ENCODE measurements around the gene ENTREP1.
"Not testable (repeated sequence)": the region's sequence is repeated elsewhere in the genome, so short reads cannot be mapped to it uniquely, and the experiment has no call there.

Gene ENTREP1

GRCh38 chr9:69299315-69299714 lies 25.7 kb upstream of the ENTREP1 start:
- Histone ChIP-seq H3K27ac (ENCODE audit: low read length) (no peak overlapping the region), H3K27me3 (ENCODE audit: control insufficient read depth, insufficient read depth, low read length) (no peaks in the 10 kb centered on the region), H3K36me3 (ENCODE audit: control insufficient read depth, insufficient read depth, low read length) (no peaks in the 10 kb centered on the region), H3K9me3 (ENCODE audit: control insufficient read depth, insufficient read depth, low read length) (no peaks in the 10 kb centered on the region), H3K4me3 (ENCODE audit: low read length) (no peak overlapping the region), H3K4me1 (ENCODE audit: control insufficient read depth, insufficient read depth, low read length) (no peaks in the 10 kb centered on the region)
- no CpG with 5 or more reads among the region's 1 CpG for WGBS (ENCODE audit: insufficient coverage, insufficient read length)
- no peak for DNase-seq (ENCODE audit: low read depth, low spot score)

- Histone ChIP-seq H3K9me3 (ENCODE audit: control insufficient read depth, insufficient read depth, low read length) (no peaks in the 10 kb centered on the region), H3K27ac (ENCODE audit: low read length) (no peak overlapping the region), H3K36me3 (ENCODE audit: control insufficient read depth, insufficient read depth, low read length) (no peaks in the 10 kb centered on the region), H3K4me3 (ENCODE audit: low read length) (no peak overlapping the region), H3K27me3 (ENCODE audit: control insufficient read depth, insufficient read depth, low read length) (no peaks in the 10 kb centered on the region), H3K4me1 (ENCODE audit: control insufficient read depth, insufficient read depth, low read length) (no peaks in the 10 kb centered on the region)
- WGBS (ENCODE audit: insufficient coverage, insufficient read length) = no CpG with 5 or more reads among the region's 1 CpG
- no peak for DNase-seq (ENCODE audit: low read depth, low spot score)
Measured at GRCh38 chr9:69299826-69300225, 25.2 kb upstream of the ENTREP1 start.

GRCh38 chr9:69303331-69303730 lies 21.7 kb upstream of the ENTREP1 start:
- no peak for DNase-seq (ENCODE audit: low read depth, low spot score)
- Histone ChIP-seq H3K4me1 (ENCODE audit: control insufficient read depth, insufficient read depth, low read length) (peaks cover 2% of the 10 kb centered on the region; the same call in 1 of the 2 replicates), H3K27me3 (ENCODE audit: control insufficient read depth, insufficient read depth, low read length) (no peaks in the 10 kb centered on the region), H3K9me3 (ENCODE audit: control insufficient read depth, insufficient read depth, low read length) (no peaks in the 10 kb centered on the region), H3K27ac (ENCODE audit: low read length) (no peak overlapping the region), H3K36me3 (ENCODE audit: control insufficient read depth, insufficient read depth, low read length) (no peaks in the 10 kb centered on the region), H3K4me3 (ENCODE audit: low read length) (no peak overlapping the region)
- WGBS (ENCODE audit: insufficient coverage, insufficient read length) = no CpG with 5 or more reads among the region's 2 CpGs

GRCh38 chr9:69306895-69307445 lies 18.0 kb upstream of the ENTREP1 start:
- not testable (repeated sequence) for H3K27me3 ChIP-seq (ENCODE audit: control insufficient read depth, insufficient read depth, low read length); DNase-seq (ENCODE audit: low read depth, low spot score); H3K4me3 ChIP-seq (ENCODE audit: low read length); H3K36me3 ChIP-seq (ENCODE audit: control insufficient read depth, insufficient read depth, low read length); H3K4me1 ChIP-seq (ENCODE audit: control insufficient read depth, insufficient read depth, low read length); H3K9me3 ChIP-seq (ENCODE audit: control insufficient read depth, insufficient read depth, low read length)
- peak overlapping the region; percentile 1 for H3K27ac ChIP-seq (ENCODE audit: low read length)
- WGBS (ENCODE audit: insufficient coverage, insufficient read length) = no CpG with 5 or more reads among the region's 5 CpGs

GRCh38 chr9:69307446-69308205 lies 17.4 kb upstream of the ENTREP1 start:
- peaks cover under 1% of the 10 kb centered on the region; the same call in 1 of the 2 replicates for H3K9me3 ChIP-seq (ENCODE audit: control insufficient read depth, insufficient read depth, low read length)
- H3K36me3 ChIP-seq (ENCODE audit: control insufficient read depth, insufficient read depth, low read length) = no peaks in the 10 kb centered on the region
- DNase-seq (ENCODE audit: low read depth, low spot score) = peak; percentile 85
- WGBS (ENCODE audit: insufficient coverage, insufficient read length) = no CpG with 5 or more reads among the region's 5 CpGs
- H3K4me1 ChIP-seq (ENCODE audit: control insufficient read depth, insufficient read depth, low read length) = peaks cover 5% of the 10 kb centered on the region; the same call in 1 of the 2 replicates
- H3K27me3 ChIP-seq (ENCODE audit: control insufficient read depth, insufficient read depth, low read length) = no peaks in the 10 kb centered on the region
- H3K27ac ChIP-seq (ENCODE audit: low read length) = peak overlapping the region; percentile 1
- H3K4me3 ChIP-seq (ENCODE audit: low read length) = no peak overlapping the region

GRCh38 chr9:69308206-69308931 lies 16.6 kb upstream of the ENTREP1 start:
- Histone ChIP-seq H3K27ac (ENCODE audit: low read length) (no peak overlapping the region), H3K9me3 (ENCODE audit: control insufficient read depth, insufficient read depth, low read length) (peaks cover 5% of the 10 kb centered on the region), H3K36me3 (ENCODE audit: control insufficient read depth, insufficient read depth, low read length) (no peaks in the 10 kb centered on the region), H3K4me1 (ENCODE audit: control insufficient read depth, insufficient read depth, low read length) (peaks cover 5% of the 10 kb centered on the region; the same call in 1 of the 2 replicates), H3K27me3 (ENCODE audit: control insufficient read depth, insufficient read depth, low read length) (no peaks in the 10 kb centered on the region), H3K4me3 (ENCODE audit: low read length) (no peak overlapping the region)
- no peak for DNase-seq (ENCODE audit: low read depth, low spot score)
- no CpG with 5 or more reads among the region's 5 CpGs for WGBS (ENCODE audit: insufficient coverage, insufficient read length)

DNA sequence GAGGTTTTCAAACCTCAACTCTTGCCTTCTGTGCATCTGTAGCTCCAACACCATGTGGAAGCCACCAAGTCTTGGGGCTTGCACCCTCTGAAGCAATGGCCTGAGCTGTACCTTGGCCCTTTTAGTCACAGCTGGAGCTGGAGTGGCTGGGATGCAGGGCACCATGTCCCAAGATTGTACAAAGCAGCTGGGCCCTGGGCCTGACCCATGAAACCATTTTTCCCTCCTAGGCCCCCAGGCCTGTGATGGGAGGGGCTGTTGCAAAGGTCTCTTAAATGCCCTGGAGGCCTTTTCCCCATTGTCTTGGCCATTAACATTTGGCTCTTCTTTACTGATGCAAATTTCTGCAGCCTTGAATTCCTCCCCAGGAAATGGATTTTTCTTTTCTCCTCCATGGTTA lies 11.8 kb upstream of the ENTREP1 start:
- Histone ChIP-seq H3K4me1 (ENCODE audit: control insufficient read depth, insufficient read depth, low read length) (peaks cover 3% of the 10 kb centered on the region; the same call in 1 of the 2 replicates), H3K9me3 (ENCODE audit: control insufficient read depth, insufficient read depth, low read length) (peaks cover 5% of the 10 kb centered on the region), H3K36me3 (ENCODE audit: control insufficient read depth, insufficient read depth, low read length) (no peaks in the 10 kb centered on the region), H3K27ac (ENCODE audit: low read length) (no peak overlapping the region), H3K4me3 (ENCODE audit: low read length) (no peak overlapping the region), H3K27me3 (ENCODE audit: control insufficient read depth, insufficient read depth, low read length) (no peaks in the 10 kb centered on the region)
- no peak for DNase-seq (ENCODE audit: low read depth, low spot score)

DNA sequence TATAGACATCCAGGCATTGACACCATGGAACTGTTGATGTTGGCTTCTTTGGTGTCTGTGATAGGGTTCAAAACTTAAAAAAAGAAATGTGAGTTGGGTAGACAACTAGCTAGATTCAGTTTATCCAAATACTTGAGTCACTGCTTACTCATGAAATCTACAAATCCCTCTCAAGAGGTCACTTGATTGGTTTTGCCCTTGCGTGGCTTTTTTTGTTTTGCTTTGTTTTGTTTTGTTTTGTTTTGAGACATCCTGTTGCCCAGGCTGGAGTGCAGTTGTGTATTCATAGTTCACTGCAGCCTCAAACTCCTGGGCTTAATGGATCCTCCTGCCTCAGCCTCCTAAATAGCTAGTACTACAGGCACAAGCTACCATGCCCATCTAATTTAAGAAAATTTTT lies 10.5 kb upstream of the ENTREP1 start:
- Histone ChIP-seq H3K9me3 (ENCODE audit: control insufficient read depth, insufficient read depth, low read length) (peaks cover 5% of the 10 kb centered on the region), H3K27me3 (ENCODE audit: control insufficient read depth, insufficient read depth, low read length) (no peaks in the 10 kb centered on the region), H3K27ac (ENCODE audit: low read length) (no peak overlapping the region), H3K4me3 (ENCODE audit: low read length) (no peak overlapping the region), H3K36me3 (ENCODE audit: control insufficient read depth, insufficient read depth, low read length) (no peaks in the 10 kb centered on the region), H3K4me1 (ENCODE audit: control insufficient read depth, insufficient read depth, low read length) (no peaks in the 10 kb centered on the region)
- DNase-seq (ENCODE audit: low read depth, low spot score) = no peak
- WGBS (ENCODE audit: insufficient coverage, insufficient read length) = no CpG with 5 or more reads among the region's 1 CpG

GRCh38 chr9:69317081-69317480 lies 7.9 kb upstream of the ENTREP1 start:
- no CpG with 5 or more reads among the region's 2 CpGs for WGBS (ENCODE audit: insufficient coverage, insufficient read length)
- H3K9me3 ChIP-seq (ENCODE audit: control insufficient read depth, insufficient read depth, low read length) = peaks cover 5% of the 10 kb centered on the region
- no peak overlapping the region for H3K27ac ChIP-seq (ENCODE audit: low read length)
- no peaks in the 10 kb centered on the region for H3K27me3 ChIP-seq (ENCODE audit: control insufficient read depth, insufficient read depth, low read length)
- DNase-seq (ENCODE audit: low read depth, low spot score) = no peak
- H3K36me3 ChIP-seq (ENCODE audit: control insufficient read depth, insufficient read depth, low read length) = no peaks in the 10 kb centered on the region
- no peak overlapping the region for H3K4me3 ChIP-seq (ENCODE audit: low read length)
- H3K4me1 ChIP-seq (ENCODE audit: control insufficient read depth, insufficient read depth, low read length) = no peaks in the 10 kb centered on the region

DNA sequence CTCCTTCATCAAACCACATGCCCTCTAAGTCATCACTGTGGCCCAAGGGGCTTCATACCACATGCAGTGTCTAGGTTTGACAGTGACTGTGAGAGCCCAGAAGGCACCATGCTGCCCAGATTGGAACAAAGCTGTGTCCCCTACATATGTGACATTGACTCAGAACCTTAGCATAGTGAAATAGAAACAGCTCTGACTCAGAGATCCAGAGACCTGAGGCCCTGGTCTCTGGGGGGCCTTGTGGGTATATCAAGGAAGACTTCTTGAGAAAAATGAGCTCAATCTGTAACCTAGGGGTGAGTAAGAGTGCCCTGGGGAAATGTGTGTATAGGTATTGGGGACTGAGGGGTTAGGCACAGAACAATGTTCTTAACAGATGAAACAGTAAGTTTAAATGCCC lies 7.1 kb upstream of the ENTREP1 start:
- no peak overlapping the region for H3K4me3 ChIP-seq (ENCODE audit: low read length)
- no peaks in the 10 kb centered on the region for H3K36me3 ChIP-seq (ENCODE audit: control insufficient read depth, insufficient read depth, low read length)
- H3K27me3 ChIP-seq (ENCODE audit: control insufficient read depth, insufficient read depth, low read length) = no peaks in the 10 kb centered on the region
- H3K4me1 ChIP-seq (ENCODE audit: control insufficient read depth, insufficient read depth, low read length) = no peaks in the 10 kb centered on the region
- no peak overlapping the region for H3K27ac ChIP-seq (ENCODE audit: low read length)
- no peak for DNase-seq (ENCODE audit: low read depth, low spot score)
- peaks cover 2% of the 10 kb centered on the region; the same call in 1 of the 2 replicates for H3K9me3 ChIP-seq (ENCODE audit: control insufficient read depth, insufficient read depth, low read length)

Data from iPS DF 6.9 (cell line).